NCI-H345 treated with DMSO at 0.1 percent for 48 hours (cell line): ENCODE data around the gene E2F6.
A peak's percentile ranks its signal among the peaks of the same experiment; 100 is the strongest.
"Not testable (repeated sequence)": the region's sequence is repeated elsewhere in the genome, so short reads cannot be mapped to it uniquely, and the experiment has no call there.

ENCODE experiments used
- DNase-seq: peaks from one replicate; lab custom pipeline; 2025; ENCODE audit not compliant: unreplicated experiment; lab: John Stamatoyannopoulos, UW

The E2F6 gene

GRCh38 chr2:11414372-11415124, 51.4 kb downstream of the E2F6 start:
- DNase-seq = no peak

GRCh38 chr2:11412449-11412810, 53.5 kb downstream of the E2F6 start:
- DNase-seq = no peak

GRCh38 chr2:11411768-11412448, 54.1 kb downstream of the E2F6 start:
- peak; percentile 19 for DNase-seq

- DNase-seq = no peak
Measured at GRCh38 chr2:11411244-11411643, 54.7 kb downstream of the E2F6 start.

GRCh38 chr2:11410101-11410500, 55.9 kb downstream of the E2F6 start:
- DNase-seq = no peak

GRCh38 chr2:11409572-11409959, 56.4 kb downstream of the E2F6 start:
- no peak for DNase-seq

GRCh38 chr2:11408959-11409571, 56.9 kb downstream of the E2F6 start:
- no peak for DNase-seq

GRCh38 chr2:11407413-11407812, 58.5 kb downstream of the E2F6 start:
- no peak for DNase-seq

- no peak for DNase-seq
Measured at GRCh38 chr2:11406958-11407381, 59.0 kb downstream of the E2F6 start.

GRCh38 chr2:11406267-11406957, 59.5 kb downstream of the E2F6 start:
- no peak for DNase-seq

GRCh38 chr2:11405599-11406266, 60.2 kb downstream of the E2F6 start:
- DNase-seq = no peak

- DNase-seq = not testable (repeated sequence)
Measured at GRCh38 chr2:11405074-11405406, 60.9 kb downstream of the E2F6 start.

GRCh38 chr2:11404376-11405073, 61.4 kb downstream of the E2F6 start:
- no peak for DNase-seq

GRCh38 chr2:11402436-11402835, 63.5 kb downstream of the E2F6 start:
- DNase-seq = no peak

- DNase-seq = no peak
Measured at GRCh38 chr2:11399438-11399762, 66.6 kb downstream of the E2F6 start.

- DNase-seq = peak; percentile 33
Measured at GRCh38 chr2:11398750-11399437, 67.1 kb downstream of the E2F6 start.

- DNase-seq = no peak
Measured at GRCh38 chr2:11397513-11397912, 68.4 kb downstream of the E2F6 start.

GRCh38 chr2:11396467-11397445, 69.2 kb downstream of the E2F6 start:
- DNase-seq = no peak

GRCh38 chr2:11396021-11396420, 69.9 kb downstream of the E2F6 start:
- no peak for DNase-seq
